Measurements from ENCODE around the gene FAM200A.
A peak's percentile ranks its signal among the peaks of the same experiment; 100 is the strongest.

FAM200A gene

GRCh38 chr7:99499721-99500636 lies 51.9 kb downstream of the FAM200A start, which contains the start of gene ZNF394 (continued):
- peak; percentile 98 for TF ChIP-seq ZBTB6 (tag by site-specific recombination; IDR thresholded peaks at IDR 0.05)
- TF ChIP-seq ZNF624 (tag by site-specific recombination; IDR thresholded peaks at IDR 0.05) = no peak
- peak; percentile 95 for TF ChIP-seq ZNF335 (tag by site-specific recombination; conservative IDR thresholded peaks at IDR 0.05)
- no peak for TF ChIP-seq ZNF155 (tag by site-specific recombination; IDR thresholded peaks at IDR 0.05)
- TF ChIP-seq, protein P1, sequence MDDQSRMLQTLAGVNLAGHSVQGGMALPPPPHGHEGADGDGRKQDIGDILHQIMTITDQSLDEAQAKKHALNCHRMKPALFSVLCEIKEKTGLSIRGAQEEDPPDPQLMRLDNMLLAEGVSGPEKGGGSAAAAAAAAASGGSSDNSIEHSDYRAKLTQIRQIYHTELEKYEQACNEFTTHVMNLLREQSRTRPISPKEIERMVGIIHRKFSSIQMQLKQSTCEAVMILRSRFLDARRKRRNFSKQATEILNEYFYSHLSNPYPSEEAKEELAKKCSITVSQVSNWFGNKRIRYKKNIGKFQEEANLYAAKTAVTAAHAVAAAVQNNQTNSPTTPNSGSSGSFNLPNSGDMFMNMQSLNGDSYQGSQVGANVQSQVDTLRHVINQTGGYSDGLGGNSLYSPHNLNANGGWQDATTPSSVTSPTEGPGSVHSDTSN (CRISPR knock-in tag; IDR thresholded peaks at IDR 0.05) = 0 out of 2 replicates have a peak, but pooled peaks have one; percentile 42
- TF ChIP-seq OSR2 (tag by site-specific recombination; IDR thresholded peaks at IDR 0.05) = no peak
- peak; percentile 89 for TF ChIP-seq ZXDB (tag by site-specific recombination; IDR thresholded peaks at IDR 0.05)
- no peak for TF ChIP-seq ZNF202 (tag by site-specific recombination; IDR thresholded peaks at IDR 0.05; ENCODE audit: borderline replicate concordance)
- TF ChIP-seq HOXA7 (CRISPR knock-in tag; IDR thresholded peaks at IDR 0.05; ENCODE audit: borderline replicate concordance) = no peak
- no peak for TF ChIP-seq ZNF148 (tag by site-specific recombination; IDR thresholded peaks at IDR 0.05; ENCODE audit: borderline replicate concordance)
- TF ChIP-seq SALL2 (tag by site-specific recombination; IDR thresholded peaks at IDR 0.05; ENCODE audit: borderline replicate concordance) = no peak
- TF ChIP-seq, protein P2, sequence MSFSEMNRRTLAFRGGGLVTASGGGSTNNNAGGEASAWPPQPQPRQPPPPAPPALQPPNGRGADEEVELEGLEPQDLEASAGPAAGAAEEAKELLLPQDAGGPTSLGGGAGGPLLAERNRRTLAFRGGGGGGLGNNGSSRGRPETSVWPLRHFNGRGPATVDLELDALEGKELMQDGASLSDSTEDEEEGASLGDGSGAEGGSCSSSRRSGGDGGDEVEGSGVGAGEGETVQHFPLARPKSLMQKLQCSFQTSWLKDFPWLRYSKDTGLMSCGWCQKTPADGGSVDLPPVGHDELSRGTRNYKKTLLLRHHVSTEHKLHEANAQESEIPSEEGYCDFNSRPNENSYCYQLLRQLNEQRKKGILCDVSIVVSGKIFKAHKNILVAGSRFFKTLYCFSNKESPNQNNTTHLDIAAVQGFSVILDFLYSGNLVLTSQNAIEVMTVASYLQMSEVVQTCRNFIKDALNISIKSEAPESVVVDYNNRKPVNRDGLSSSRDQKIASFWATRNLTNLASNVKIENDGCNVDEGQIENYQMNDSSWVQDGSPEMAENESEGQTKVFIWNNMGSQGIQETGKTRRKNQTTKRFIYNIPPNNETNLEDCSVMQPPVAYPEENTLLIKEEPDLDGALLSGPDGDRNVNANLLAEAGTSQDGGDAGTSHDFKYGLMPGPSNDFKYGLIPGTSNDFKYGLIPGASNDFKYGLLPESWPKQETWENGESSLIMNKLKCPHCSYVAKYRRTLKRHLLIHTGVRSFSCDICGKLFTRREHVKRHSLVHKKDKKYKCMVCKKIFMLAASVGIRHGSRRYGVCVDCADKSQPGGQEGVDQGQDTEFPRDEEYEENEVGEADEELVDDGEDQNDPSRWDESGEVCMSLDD (tag by site-specific recombination; IDR thresholded peaks at IDR 0.05) = peak; percentile 33; the same call in 1 of the 2 replicates
- TF ChIP-seq, protein P3, sequence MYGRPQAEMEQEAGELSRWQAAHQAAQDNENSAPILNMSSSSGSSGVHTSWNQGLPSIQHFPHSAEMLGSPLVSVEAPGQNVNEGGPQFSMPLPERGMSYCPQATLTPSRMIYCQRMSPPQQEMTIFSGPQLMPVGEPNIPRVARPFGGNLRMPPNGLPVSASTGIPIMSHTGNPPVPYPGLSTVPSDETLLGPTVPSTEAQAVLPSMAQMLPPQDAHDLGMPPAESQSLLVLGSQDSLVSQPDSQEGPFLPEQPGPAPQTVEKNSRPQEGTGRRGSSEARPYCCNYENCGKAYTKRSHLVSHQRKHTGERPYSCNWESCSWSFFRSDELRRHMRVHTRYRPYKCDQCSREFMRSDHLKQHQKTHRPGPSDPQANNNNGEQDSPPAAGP (tag by site-specific recombination; IDR thresholded peaks at IDR 0.05) = peak; percentile 71
- no peak for TF ChIP-seq ZNF366 (tag by site-specific recombination; conservative IDR thresholded peaks at IDR 0.05)
- TF ChIP-seq, protein P4, sequence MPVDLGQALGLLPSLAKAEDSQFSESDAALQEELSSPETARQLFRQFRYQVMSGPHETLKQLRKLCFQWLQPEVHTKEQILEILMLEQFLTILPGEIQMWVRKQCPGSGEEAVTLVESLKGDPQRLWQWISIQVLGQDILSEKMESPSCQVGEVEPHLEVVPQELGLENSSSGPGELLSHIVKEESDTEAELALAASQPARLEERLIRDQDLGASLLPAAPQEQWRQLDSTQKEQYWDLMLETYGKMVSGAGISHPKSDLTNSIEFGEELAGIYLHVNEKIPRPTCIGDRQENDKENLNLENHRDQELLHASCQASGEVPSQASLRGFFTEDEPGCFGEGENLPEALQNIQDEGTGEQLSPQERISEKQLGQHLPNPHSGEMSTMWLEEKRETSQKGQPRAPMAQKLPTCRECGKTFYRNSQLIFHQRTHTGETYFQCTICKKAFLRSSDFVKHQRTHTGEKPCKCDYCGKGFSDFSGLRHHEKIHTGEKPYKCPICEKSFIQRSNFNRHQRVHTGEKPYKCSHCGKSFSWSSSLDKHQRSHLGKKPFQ (tag by site-specific recombination; IDR thresholded peaks at IDR 0.05) = no peak
- peak; percentile 78; the same call in 1 of the 2 replicates for TF ChIP-seq OVOL3 (tag by site-specific recombination; IDR thresholded peaks at IDR 0.05)
- no peak for TF ChIP-seq ZNF560 (tag by site-specific recombination; IDR thresholded peaks at IDR 0.05; ENCODE audit: borderline replicate concordance)
- 0 out of 2 replicates have a peak, but pooled peaks have one; percentile 64 for TF ChIP-seq ZNF24 (tag by site-specific recombination; IDR thresholded peaks at IDR 0.05)
- TF ChIP-seq, protein P5, sequence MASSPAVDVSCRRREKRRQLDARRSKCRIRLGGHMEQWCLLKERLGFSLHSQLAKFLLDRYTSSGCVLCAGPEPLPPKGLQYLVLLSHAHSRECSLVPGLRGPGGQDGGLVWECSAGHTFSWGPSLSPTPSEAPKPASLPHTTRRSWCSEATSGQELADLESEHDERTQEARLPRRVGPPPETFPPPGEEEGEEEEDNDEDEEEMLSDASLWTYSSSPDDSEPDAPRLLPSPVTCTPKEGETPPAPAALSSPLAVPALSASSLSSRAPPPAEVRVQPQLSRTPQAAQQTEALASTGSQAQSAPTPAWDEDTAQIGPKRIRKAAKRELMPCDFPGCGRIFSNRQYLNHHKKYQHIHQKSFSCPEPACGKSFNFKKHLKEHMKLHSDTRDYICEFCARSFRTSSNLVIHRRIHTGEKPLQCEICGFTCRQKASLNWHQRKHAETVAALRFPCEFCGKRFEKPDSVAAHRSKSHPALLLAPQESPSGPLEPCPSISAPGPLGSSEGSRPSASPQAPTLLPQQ (tag by site-specific recombination; IDR thresholded peaks at IDR 0.05) = peak; percentile 96
- peak; percentile 98 for TF ChIP-seq ZEB2 (tag by site-specific recombination; IDR thresholded peaks at IDR 0.05)
- TF ChIP-seq ZNF19 (tag by site-specific recombination; IDR thresholded peaks at IDR 0.05; ENCODE audit: low read depth) = no peak
- peak; percentile 91 for TF ChIP-seq PRDM4 (tag by site-specific recombination; IDR thresholded peaks at IDR 0.05)
- TF ChIP-seq ZNF544 (tag by site-specific recombination; IDR thresholded peaks at IDR 0.05) = no peak
- 0 out of 2 replicates have a peak, but pooled peaks have one; percentile 22 for TF ChIP-seq ZBTB7A (tag by site-specific recombination; IDR thresholded peaks at IDR 0.05; ENCODE audit: low read depth)
